Naive B cell (primary cell): ENCODE results near the gene PPDPF. TPM values are rescaled to one million over a fixed set of nuclear protein-coding genes. Genes with fewer than 3 reads are reported as not detected.

Experiments used
- ATAC-seq, 2 donors: fragments of 150-1000 bp; cut with Tn5 transposase; 2 replicates each; pipeline ENCODE4 v1.10.0; 2021; ENCODE audit warnings: low read depth in 2 of 2, mild to moderate bottlenecking in 2 of 2, moderate library complexity in 2 of 2
- DNase-seq: peaks from one replicate; pipeline ENCODE4 v3.0.0; 2022
- H3K27ac Mint-ChIP-seq, 6 donors: one replicate each; pipeline ENCODE4 v1.8.0; 2020 to 2022; ENCODE audit warnings: mild to moderate bottlenecking in 6 of 6, mixed read lengths in 6 of 6, moderate library complexity in 5 of 6, inconsistent platforms in 2 of 6
- H3K27me3 Mint-ChIP-seq, 3 donors: one replicate each; pipeline ENCODE4 v1.8.0; 2021 to 2022; ENCODE audit warnings: mixed read lengths in 3 of 3, mild to moderate bottlenecking in 1 of 3
- H3K36me3 Mint-ChIP-seq, 2 donors: one replicate each; pipeline ENCODE4 v1.8.0; 2020 to 2022; ENCODE audit warnings: mixed read lengths in 2 of 2, inconsistent platforms in 1 of 2, mild to moderate bottlenecking in 1 of 2
- H3K4me1 Mint-ChIP-seq, 3 donors: one replicate each; pipeline ENCODE4 v1.8.0; 2020 to 2022; ENCODE audit warnings: mixed read lengths in 3 of 3, inconsistent platforms in 1 of 3, mild to moderate bottlenecking in 1 of 3, moderate library complexity in 1 of 3
- H3K4me3 Mint-ChIP-seq, 8 donors: one replicate each; pipeline ENCODE4 v1.8.0; 2020 to 2022; ENCODE audit warnings: mild to moderate bottlenecking in 8 of 8, mixed read lengths in 8 of 8, moderate library complexity in 8 of 8, inconsistent platforms in 2 of 8
- H3K9me3 Mint-ChIP-seq, 7 donors: one replicate each; pipeline ENCODE4 v1.8.0; 2020 to 2022; ENCODE audit warnings: mixed read lengths in 7 of 7, mild to moderate bottlenecking in 5 of 7, inconsistent platforms in 2 of 7, moderate library complexity in 1 of 7
- polyA plus RNA-seq, 6 donors: library from polyadenylated mRNA; unstranded; fragments of 300-500 nt; fragmentation: Illumina TruSeq; gene quantifications; one replicate each; pipeline ENCODE4 v1.2.3, GENCODE V29; 2021; ENCODE audit warnings: low read depth in 6 of 6

PPDPF gene, protein sequence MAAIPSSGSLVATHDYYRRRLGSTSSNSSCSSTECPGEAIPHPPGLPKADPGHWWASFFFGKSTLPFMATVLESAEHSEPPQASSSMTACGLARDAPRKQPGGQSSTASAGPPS
- polyA plus RNA-seq, result 100 to 1,000 TPM in 1 of 6 donors, 10 to 100 TPM in 5; 40.2 to 132 (median 67.5) TPM

DNA sequence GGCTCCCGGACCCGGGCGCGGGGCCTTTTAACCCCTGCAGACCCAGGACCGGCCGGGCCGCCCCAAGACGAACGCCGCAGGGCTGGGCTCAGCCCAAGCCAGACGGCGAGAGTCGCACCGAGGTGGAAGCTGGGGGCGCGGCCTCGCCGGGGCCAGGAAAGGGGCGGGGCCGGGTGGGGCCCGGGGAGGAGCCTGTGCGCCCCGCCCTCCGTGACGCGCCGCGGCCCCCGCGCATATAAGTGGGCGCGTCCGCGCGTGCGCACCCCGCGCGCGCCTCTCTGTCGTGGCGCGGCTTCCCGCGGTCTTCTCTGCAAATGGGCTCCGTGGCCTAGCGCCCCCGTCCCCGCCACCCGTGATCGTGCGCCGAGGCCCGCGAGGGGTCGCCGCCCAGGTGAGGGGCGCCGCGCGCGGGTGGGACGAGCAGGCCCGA, at the start of gene PPDPF:
Gene PPDPF, plus strand, starts transcription at position 262 of the 430 bp plus-strand sequence. CDS start 544 bp downstream, outside the sequence.
- H3K4me3 Mint-ChIP-seq, result peak within 1 kb of the TSS; percentile 80 to 93 (median 86)
- peaks cover 0 to 7% (median 2%) of the 10 kb centered on the region in 7 donors for H3K9me3 Mint-ChIP-seq
- H3K36me3 Mint-ChIP-seq, result peaks cover 6 to 15% of the 10 kb centered on the region in 2 donors
- peaks cover 0 to 9% (median 6%) of the 10 kb centered on the region in 3 donors for H3K27me3 Mint-ChIP-seq
- peaks cover 8 to 31% (median 28%) of the 10 kb centered on the region in 3 donors for H3K4me1 Mint-ChIP-seq
- DNase-seq (peak; percentile 78), ATAC-seq (peak; percentile 78 to 79)
- H3K27ac Mint-ChIP-seq, result peak within 1 kb of the TSS in 3 of 6 donors; percentile 67 to 91 (median 79)

DNA sequence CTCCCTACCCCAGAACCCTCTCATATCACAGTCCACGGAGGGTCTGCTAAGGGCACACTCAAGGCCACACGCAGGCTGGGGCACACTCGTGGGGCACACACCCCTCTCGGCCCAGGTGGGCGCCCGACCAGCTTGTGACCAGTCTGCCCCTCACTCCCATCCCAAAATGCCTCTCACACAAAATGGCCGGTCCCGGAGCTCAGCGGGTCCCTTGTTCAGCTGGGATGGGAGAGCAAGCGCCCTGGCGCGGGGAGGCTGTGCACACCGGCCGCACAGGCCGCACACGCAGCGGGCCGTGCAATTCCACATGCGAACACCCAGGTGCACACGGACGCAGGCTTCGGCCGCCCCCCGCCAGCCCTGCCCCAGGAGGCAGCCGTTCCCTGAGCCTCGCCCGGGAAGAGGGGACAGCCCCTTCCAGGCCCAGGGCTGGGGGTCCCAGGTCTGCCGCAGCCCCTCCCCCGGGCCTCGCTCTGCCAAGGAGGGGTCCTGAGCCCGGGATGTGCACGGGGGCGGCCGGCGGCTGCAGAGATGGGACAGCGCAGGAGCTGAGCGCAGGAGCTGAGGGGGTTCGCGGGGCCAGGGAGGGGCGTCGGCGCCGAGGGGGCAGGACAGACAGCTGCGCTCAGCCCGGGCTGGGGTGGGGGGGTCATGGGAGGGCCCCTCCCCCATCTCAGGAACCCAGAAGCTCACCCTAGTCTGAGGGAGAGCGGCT, 49.4 kb upstream of the PPDPF start:
- Mint-ChIP-seq H3K36me3 (no peaks in the 10 kb centered on the region), H3K4me3 (peak overlapping the region in 1 of 8 donors; percentile 18), H3K9me3 (peaks cover 0 to 1% (median 0%) of the 10 kb centered on the region in 7 donors), H3K27me3 (peaks cover 4 to 70% (median 45%) of the 10 kb centered on the region in 3 donors), H3K27ac (no peak overlapping the region), H3K4me1 (peaks cover 6 to 12% (median 8%) of the 10 kb centered on the region in 3 donors)
- DNase-seq (no peak), ATAC-seq (no peak)

DNA sequence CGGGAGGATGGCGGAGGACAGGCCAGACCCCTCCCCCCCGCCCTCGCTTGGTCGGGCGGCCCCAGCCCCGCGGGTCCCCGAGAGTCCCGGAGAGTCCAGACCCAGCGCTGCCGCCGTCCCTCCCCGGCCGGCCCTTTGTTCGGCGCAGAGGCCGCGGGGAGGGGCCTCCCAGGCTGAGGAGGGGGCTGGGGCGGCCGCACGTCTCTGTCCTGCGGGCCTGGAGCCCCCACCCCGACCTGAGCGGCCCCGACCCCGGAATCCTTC, 48.9 kb upstream of the PPDPF start:
- no peak for DNase-seq
- H3K27ac Mint-ChIP-seq, result no peak overlapping the region
- no peak for ATAC-seq
- peaks cover 0 to 1% (median 0%) of the 10 kb centered on the region in 7 donors for H3K9me3 Mint-ChIP-seq
- H3K27me3 Mint-ChIP-seq, result peaks cover 4 to 69% (median 45%) of the 10 kb centered on the region in 3 donors
- H3K4me3 Mint-ChIP-seq, result no peak overlapping the region
- peaks cover 6 to 12% (median 8%) of the 10 kb centered on the region in 3 donors for H3K4me1 Mint-ChIP-seq
- H3K36me3 Mint-ChIP-seq, result no peaks in the 10 kb centered on the region

DNA sequence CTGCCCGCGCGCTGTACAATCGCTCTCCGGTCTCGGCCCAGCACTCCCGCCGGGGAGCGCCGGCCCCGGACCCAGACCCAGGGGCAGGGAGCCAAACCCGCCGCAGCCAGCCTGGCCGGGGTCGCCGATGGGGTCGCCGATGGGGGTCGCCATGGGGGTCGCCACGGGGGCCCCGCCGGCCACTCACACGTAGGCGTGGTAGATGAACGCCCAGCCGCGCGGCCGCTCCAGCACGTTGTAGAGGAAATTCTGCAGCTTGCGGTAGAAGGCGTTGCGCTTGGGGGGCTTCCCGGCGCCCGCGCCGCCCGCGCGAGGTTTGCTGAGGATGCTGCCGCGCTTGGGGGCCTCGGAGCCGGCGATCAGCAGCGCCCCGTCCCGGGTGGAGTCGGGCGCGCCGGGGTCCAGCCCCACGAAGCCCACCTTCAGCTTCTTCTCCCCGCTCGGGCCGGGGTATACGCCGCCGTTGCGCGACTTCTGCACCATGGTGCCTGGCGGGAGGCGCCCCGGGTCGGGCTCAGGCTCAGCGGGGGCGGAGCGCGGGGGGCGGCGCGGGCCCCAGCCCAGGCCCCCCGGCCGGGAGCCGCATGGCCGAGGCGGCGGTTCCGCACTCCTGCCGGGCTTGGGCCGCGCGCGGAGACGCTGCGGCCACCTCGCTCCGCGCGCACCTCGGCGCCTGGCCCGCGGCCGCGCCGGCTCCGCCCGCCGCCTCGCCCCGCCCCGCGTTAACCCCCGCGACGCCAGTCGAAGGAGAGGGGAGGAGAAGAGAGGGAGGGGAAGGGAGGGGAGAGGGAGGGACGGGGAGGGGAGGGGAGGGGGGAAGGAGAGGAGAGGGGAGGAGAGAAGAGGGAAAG, 48.4 kb upstream of the PPDPF start, which contains the start of gene KCNQ2:
Gene KCNQ2, minus strand, starts transcription at position 675 of the 851 bp plus-strand sequence. Its CDS starts 192 bp downstream, at position 483.
- Mint-ChIP-seq H3K36me3 (no peaks in the 10 kb centered on the region), H3K9me3 (peaks cover 0 to 1% (median 0%) of the 10 kb centered on the region in 7 donors), H3K4me3 (peak within 1 kb of the TSS in 7 of 8 donors; percentile 9 to 61 (median 42)), H3K27me3 (peaks cover 4 to 69% (median 40%) of the 10 kb centered on the region in 3 donors), H3K4me1 (peaks cover 6 to 12% (median 8%) of the 10 kb centered on the region in 3 donors), H3K27ac (no peak within 1 kb of the TSS)
- ATAC-seq (peak; percentile 46 to 58), DNase-seq (no peak)

DNA sequence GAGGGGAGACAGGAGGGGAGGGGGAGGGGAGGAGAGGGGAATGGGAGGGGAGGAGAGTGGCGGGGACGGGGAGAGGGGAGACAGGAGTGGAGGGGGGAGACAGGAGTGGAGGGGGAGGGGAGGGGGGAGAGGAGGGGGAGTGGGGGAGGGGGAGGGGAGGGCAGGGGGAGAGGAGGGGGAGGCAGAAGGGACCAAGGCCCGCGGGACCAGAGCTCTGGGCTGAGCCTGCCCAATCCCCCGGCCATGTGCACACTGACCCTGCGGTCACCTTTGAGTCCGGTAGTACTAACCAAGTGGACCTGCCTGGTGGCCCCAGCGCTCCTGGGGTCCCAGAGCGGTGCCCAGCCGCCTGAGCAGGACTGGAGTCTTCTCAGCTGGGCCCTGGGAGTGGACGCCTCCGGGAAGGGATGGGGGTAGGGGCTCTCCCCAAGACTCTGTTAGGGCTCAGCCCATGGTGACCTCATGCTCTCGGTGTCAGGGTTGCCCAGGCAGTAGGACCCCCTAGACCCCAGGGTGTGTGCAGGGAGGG, 47.6 kb upstream of the PPDPF start:
- peak overlapping the region in 2 of 8 donors; percentile 9 to 13 for H3K4me3 Mint-ChIP-seq
- H3K4me1 Mint-ChIP-seq, result peaks cover 6 to 12% (median 8%) of the 10 kb centered on the region in 3 donors
- H3K36me3 Mint-ChIP-seq, result no peaks in the 10 kb centered on the region
- ATAC-seq (no peak), DNase-seq (no peak)
- H3K27me3 Mint-ChIP-seq, result peaks cover 4 to 73% (median 40%) of the 10 kb centered on the region in 3 donors
- H3K27ac Mint-ChIP-seq, result no peak overlapping the region
- peaks cover 0 to 1% (median 0%) of the 10 kb centered on the region in 7 donors for H3K9me3 Mint-ChIP-seq

DNA sequence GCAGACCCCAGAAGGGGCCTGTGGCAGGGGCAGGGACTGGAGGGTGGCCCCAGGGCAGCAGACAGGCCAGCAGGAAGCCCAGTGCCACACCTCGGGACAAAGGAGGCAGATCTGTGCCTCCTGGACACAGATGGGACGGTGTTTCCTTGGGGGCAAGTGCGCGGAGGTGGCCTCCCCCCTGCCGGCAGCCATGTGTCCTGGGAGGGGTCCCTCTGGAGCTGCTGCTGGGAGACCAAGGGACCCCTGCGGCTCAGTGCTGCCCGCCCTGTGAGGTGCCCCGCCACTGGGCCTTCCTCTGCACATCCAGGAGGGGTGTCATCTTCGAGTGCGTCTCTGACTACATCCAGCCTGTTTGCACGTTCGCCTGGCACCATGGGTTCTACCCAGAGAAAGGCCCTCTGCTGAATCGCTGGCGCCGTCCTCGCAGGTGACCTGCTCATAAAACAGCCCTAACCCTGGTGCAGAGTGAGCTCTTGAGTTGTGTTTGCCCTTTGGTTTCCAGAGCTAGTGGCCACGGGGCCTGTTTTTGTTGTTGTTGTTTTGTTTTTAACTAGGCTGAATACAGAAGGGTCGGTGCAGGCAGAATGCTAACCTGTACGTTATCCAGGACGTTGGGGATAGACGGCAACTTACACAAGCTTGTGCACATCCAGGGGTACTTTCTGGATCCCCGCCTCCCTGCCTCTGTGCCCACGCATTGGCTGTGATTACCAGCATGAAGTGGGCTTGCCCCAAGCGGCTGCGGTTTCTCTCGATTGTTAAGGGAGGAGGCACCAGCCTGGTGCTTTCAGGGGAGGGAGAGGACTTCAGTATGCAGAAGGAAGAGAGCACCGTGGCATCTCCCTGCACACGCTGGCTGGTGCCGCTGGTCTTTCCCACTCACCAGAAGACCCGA, 46.8 kb upstream of the PPDPF start:
- peak; percentile 39 to 46 for ATAC-seq
- peaks cover 6 to 12% (median 8%) of the 10 kb centered on the region in 3 donors for H3K4me1 Mint-ChIP-seq
- DNase-seq, result no peak
- peaks cover 4 to 72% (median 48%) of the 10 kb centered on the region in 3 donors for H3K27me3 Mint-ChIP-seq
- peak overlapping the region in 1 of 6 donors; percentile 65 for H3K27ac Mint-ChIP-seq
- peaks cover 0 to 1% (median 0%) of the 10 kb centered on the region in 7 donors for H3K9me3 Mint-ChIP-seq
- H3K4me3 Mint-ChIP-seq, result peak overlapping the region in 4 of 8 donors; percentile 10 to 45 (median 42)
- no peaks in the 10 kb centered on the region for H3K36me3 Mint-ChIP-seq

DNA sequence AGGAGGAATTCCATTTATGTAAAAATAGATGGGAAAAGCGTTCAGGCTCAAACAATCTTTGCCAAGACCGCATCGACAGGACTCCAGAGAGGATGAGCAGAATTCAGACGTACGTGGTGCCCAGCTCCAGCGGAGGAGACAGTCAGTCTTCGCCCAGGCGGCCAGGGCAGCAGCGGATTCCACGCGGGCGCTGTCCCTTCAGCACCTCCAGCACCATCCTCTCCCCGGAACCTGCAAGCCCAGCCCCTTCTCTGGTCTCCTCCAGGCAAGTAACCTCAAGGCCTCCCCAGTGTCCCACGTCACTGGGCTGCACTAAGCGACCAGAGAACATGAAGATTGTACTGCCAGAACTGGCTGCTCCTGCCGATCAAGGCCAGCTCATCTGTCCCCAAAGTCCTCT, 45.4 kb upstream of the PPDPF start:
- Mint-ChIP-seq H3K4me1 (peaks cover 6 to 9% (median 8%) of the 10 kb centered on the region in 3 donors), H3K27ac (no peak overlapping the region), H3K9me3 (peaks cover 0 to 1% (median 0%) of the 10 kb centered on the region in 7 donors), H3K4me3 (no peak overlapping the region), H3K36me3 (no peaks in the 10 kb centered on the region), H3K27me3 (peaks cover 4 to 72% (median 48%) of the 10 kb centered on the region in 3 donors)
- no peak for ATAC-seq
- DNase-seq, result no peak

DNA sequence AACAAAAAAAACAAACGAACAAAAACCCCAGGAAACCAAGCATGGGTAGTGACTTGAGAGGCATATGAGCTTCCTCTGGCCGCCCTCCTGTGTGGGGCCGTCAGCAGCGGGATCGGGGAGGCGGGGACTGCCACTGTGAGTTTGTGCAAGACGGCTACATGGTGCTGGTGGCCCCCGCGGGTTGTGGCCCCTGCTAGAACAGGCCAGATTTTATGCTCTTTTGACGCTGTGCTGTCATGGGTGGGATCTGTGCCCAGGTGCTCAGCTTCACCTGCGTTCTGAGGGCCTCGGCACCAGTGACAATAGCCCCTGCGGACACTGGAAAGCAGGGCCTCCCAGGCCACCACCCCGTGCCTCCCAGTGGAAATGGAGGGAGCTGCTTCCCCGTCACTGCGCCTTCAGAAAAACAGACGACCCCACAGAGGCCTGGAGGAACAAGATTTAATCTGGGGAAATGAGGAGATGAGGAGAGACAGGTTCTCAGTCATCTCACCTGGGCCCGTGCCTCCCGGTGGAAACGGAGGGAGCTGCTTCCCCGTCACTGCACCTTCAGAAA, 43.4 kb upstream of the PPDPF start:
- Mint-ChIP-seq H3K4me3 (no peak overlapping the region), H3K4me1 (peaks cover 6 to 11% (median 8%) of the 10 kb centered on the region in 3 donors), H3K9me3 (peaks cover 0 to 1% (median 0%) of the 10 kb centered on the region in 7 donors), H3K36me3 (no peaks in the 10 kb centered on the region), H3K27ac (no peak overlapping the region), H3K27me3 (peaks cover 9 to 76% (median 55%) of the 10 kb centered on the region in 3 donors)
- ATAC-seq (no peak), DNase-seq (no peak)

DNA sequence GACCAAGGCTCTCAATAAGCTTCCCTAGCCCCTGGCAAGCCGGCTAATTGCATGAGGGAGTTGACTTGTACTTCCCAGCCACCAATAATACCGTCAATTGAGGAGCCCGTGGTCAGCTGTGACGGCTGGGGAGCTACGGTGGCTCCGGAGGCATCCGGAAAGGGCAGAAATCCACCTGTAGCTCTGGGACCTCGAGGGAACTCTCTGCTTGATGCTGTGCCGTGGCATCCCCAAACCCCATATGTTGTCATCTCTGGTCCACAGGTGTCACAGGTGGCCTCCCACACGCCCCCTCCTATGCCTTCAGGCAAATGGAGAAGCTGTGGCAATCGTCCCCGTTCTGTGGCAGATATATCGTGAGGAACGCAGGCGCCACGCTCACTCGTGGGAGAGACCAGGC, 42.6 kb upstream of the PPDPF start:
- DNase-seq, result no peak
- no peak for ATAC-seq
- peaks cover 6 to 11% (median 8%) of the 10 kb centered on the region in 3 donors for H3K4me1 Mint-ChIP-seq
- peaks cover 0 to 1% (median 0%) of the 10 kb centered on the region in 7 donors for H3K9me3 Mint-ChIP-seq
- H3K27me3 Mint-ChIP-seq, result peaks cover 11 to 83% (median 62%) of the 10 kb centered on the region in 3 donors
- H3K36me3 Mint-ChIP-seq, result no peaks in the 10 kb centered on the region
- H3K4me3 Mint-ChIP-seq, result no peak overlapping the region
- no peak overlapping the region for H3K27ac Mint-ChIP-seq

DNA sequence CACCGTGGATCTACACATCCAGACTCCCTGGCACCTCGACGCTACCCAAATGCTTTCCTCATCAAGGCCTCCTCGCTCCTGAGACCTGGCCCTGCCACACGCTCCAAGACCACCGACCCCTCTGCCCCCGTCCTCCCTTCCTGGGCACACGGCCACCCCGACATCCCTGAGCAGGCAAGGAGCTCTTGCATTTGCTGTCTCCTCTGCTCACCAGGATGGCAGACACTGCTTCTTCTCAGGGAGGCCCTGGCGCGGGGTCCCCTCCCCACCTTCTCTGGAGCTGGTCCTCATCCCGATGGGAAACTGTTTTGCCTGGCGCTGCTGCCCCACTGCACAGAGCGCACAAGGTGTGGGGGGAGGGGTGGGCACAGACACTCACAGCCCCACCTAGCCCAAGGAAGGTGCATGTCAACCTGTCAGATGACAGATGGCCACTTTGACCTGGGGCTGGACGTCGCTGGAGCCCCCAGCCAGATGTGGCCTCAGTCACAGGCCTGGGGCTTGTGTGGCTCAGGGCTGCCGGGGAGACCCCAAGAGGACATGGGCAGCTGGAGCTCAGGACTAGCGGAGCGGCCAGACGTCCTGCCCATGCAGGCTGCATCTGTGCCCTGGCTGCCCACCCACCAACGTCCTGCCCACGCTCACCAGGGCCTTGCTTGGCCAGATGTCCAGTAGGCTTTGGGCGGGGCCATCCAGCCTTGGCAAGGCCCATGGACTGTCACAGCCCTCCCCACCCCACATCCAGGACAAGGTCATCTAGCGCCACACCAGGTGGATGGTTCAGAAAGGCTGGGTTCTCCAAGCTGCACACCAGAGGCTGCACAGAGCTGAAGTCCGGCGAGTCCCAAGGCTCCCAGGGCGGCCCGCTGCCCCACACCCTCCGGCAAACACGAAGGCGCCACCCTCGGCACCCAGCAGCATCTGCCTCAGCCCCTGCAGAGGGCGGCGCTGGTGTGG, 41.9 kb upstream of the PPDPF start:
- H3K9me3 Mint-ChIP-seq, result peaks cover 0 to 2% (median 0%) of the 10 kb centered on the region in 7 donors
- ATAC-seq (no peak), DNase-seq (no peak)
- peak overlapping the region in 1 of 6 donors; percentile 67 for H3K27ac Mint-ChIP-seq
- no peaks in the 10 kb centered on the region for H3K36me3 Mint-ChIP-seq
- peaks cover 6 to 11% (median 8%) of the 10 kb centered on the region in 3 donors for H3K4me1 Mint-ChIP-seq
- no peak overlapping the region for H3K4me3 Mint-ChIP-seq
- H3K27me3 Mint-ChIP-seq, result peaks cover 13 to 80% (median 59%) of the 10 kb centered on the region in 3 donors
